ENCODE results near the gene ZC3H4.
A peak's percentile ranks its signal among the peaks of the same experiment; 100 is the strongest.

- peak; percentile 33 to 61 for TF ChIP-seq POLR2AphosphoS5 (IDR thresholded peaks at IDR 0.05)
- TF ChIP-seq POLR2A (IDR thresholded peaks at IDR 0.05; ENCODE audit: low read depth) = no peak
- peak in 1 of 3 experiments; percentile 27 for TF ChIP-seq CTCF (IDR thresholded peaks at IDR 0.05)
Observed at GRCh38 chr19:47157431-47158321, 44.1 kb upstream of the ZC3H4 start.
